Ishikawa (cell line): ENCODE data around the gene SLAIN2.

Experiments
- CEBPB ChIP-seq: IDR thresholded peaks from 2 replicates; pipeline ENCODE4 v1.6.1; 2012
- CREB1 ChIP-seq: IDR thresholded peaks from 2 replicates; pipeline ENCODE4 v1.6.1; 2012; ENCODE audit warnings: low read depth
- EGR1 ChIP-seq: IDR thresholded peaks from 2 replicates; pipeline ENCODE4 v1.6.1; 2012
- EP300 ChIP-seq: IDR thresholded peaks from 2 replicates; pipeline ENCODE4 v1.6.1; 2012; ENCODE audit warnings: borderline replicate concordance
- FOXM1 ChIP-seq: IDR thresholded peaks from 2 replicates; pipeline ENCODE4 v1.6.1; 2012; ENCODE audit warnings: low read depth, borderline replicate concordance
- NFIC ChIP-seq: IDR thresholded peaks from 2 replicates; pipeline ENCODE4 v1.6.1; 2012
- RAD21 ChIP-seq: IDR thresholded peaks from 2 replicates; pipeline ENCODE4 v1.6.1; 2012; ENCODE audit warnings: low read depth
- TAF1 ChIP-seq: IDR thresholded peaks from 2 replicates; pipeline ENCODE4 v1.6.1; 2012; ENCODE audit warnings: low read depth, mild to moderate bottlenecking
- TCF12 ChIP-seq: IDR thresholded peaks from 2 replicates; pipeline ENCODE4 v1.6.1; 2012; ENCODE audit warnings: low read depth
- TEAD4 ChIP-seq: IDR thresholded peaks from 2 replicates; pipeline ENCODE4 v1.6.1; 2012
- YY1 ChIP-seq: IDR thresholded peaks from 2 replicates; pipeline ENCODE4 v1.6.1; 2012; ENCODE audit warnings: low read depth
- ZBTB7A ChIP-seq: IDR thresholded peaks from 2 replicates; pipeline ENCODE4 v1.6.1; 2012; ENCODE audit warnings: low read depth
- TF ChIP-seq, protein P1 (sequence below): IDR thresholded peaks from 2 replicates; pipeline ENCODE4 v1.6.1; 2012; ENCODE audit warnings: low read depth, mild to moderate bottlenecking
- TF ChIP-seq, protein P2 (sequence below): IDR thresholded peaks from 2 replicates; pipeline ENCODE4 v1.6.1; 2012
- TF ChIP-seq, protein P3 (sequence below): IDR thresholded peaks from 2 replicates; pipeline ENCODE4 v1.6.1; 2012

SLAIN2 gene

DNA sequence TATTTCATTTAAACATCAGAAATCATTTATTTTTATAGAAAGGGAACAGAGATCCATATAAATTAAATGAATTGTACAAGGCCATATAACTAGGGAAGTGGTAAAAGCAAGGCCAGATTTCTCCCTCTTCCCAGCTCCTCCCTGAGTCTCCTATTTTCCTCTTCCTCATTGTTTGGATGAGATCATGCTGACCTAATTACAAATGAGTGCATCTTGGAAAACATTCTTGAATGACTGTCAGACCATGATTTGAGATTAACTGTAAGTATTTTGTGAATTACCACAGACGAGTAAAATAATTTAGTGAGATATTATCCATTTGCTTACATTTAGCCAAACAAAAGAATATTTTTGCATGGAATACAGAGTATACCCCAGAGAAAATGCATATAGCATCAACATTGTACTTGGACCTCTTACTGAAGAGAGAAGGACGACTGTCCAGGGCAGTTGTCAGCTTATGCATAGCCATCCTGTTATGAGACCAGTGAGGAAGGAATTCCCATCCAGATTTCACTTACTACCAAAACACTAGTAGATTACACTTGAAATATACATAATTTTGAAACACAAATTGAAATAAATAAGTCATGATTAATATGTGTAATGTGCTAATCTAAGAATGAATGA lies 47.3 kb downstream of the SLAIN2 start:
- no peak for TF ChIP-seq CREB1
- no peak for TF ChIP-seq TEAD4
- no peak for TF ChIP-seq CEBPB

DNA sequence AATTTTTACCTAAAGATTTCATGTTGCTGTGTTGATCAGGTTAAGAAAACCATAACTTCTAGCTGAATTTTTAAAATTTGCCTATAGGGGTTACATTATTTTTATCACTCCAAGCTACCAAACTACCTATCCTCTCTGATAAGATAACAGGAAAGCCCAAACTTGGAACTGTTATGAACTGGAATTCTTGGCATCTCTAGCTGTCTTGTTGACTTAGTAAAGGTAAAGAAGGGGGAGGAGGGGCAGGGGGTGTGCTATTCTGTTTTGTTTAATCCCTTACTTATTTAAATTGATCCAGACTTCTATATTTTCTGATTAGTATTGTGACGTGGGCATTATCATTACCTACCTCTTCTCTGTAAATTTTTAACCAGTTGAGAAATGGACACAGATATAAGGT lies 54.7 kb downstream of the SLAIN2 start:
- TF ChIP-seq ZBTB7A (no peak), CEBPB (no peak), TEAD4 (no peak), CREB1 (no peak), NFIC (no peak), EGR1 (no peak), TAF1 (no peak), FOXM1 (no peak), EP300 (no peak), RAD21 (no peak), TCF12 (no peak), YY1 (no peak)
- TF ChIP-seq, protein P1, sequence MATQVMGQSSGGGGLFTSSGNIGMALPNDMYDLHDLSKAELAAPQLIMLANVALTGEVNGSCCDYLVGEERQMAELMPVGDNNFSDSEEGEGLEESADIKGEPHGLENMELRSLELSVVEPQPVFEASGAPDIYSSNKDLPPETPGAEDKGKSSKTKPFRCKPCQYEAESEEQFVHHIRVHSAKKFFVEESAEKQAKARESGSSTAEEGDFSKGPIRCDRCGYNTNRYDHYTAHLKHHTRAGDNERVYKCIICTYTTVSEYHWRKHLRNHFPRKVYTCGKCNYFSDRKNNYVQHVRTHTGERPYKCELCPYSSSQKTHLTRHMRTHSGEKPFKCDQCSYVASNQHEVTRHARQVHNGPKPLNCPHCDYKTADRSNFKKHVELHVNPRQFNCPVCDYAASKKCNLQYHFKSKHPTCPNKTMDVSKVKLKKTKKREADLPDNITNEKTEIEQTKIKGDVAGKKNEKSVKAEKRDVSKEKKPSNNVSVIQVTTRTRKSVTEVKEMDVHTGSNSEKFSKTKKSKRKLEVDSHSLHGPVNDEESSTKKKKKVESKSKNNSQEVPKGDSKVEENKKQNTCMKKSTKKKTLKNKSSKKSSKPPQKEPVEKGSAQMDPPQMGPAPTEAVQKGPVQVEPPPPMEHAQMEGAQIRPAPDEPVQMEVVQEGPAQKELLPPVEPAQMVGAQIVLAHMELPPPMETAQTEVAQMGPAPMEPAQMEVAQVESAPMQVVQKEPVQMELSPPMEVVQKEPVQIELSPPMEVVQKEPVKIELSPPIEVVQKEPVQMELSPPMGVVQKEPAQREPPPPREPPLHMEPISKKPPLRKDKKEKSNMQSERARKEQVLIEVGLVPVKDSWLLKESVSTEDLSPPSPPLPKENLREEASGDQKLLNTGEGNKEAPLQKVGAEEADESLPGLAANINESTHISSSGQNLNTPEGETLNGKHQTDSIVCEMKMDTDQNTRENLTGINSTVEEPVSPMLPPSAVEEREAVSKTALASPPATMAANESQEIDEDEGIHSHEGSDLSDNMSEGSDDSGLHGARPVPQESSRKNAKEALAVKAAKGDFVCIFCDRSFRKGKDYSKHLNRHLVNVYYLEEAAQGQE = no peak
- TF ChIP-seq, protein P2, sequence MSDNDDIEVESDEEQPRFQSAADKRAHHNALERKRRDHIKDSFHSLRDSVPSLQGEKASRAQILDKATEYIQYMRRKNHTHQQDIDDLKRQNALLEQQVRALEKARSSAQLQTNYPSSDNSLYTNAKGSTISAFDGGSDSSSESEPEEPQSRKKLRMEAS = no peak
- TF ChIP-seq, protein P3, sequence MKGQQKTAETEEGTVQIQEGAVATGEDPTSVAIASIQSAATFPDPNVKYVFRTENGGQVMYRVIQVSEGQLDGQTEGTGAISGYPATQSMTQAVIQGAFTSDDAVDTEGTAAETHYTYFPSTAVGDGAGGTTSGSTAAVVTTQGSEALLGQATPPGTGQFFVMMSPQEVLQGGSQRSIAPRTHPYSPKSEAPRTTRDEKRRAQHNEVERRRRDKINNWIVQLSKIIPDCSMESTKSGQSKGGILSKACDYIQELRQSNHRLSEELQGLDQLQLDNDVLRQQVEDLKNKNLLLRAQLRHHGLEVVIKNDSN = no peak

DNA sequence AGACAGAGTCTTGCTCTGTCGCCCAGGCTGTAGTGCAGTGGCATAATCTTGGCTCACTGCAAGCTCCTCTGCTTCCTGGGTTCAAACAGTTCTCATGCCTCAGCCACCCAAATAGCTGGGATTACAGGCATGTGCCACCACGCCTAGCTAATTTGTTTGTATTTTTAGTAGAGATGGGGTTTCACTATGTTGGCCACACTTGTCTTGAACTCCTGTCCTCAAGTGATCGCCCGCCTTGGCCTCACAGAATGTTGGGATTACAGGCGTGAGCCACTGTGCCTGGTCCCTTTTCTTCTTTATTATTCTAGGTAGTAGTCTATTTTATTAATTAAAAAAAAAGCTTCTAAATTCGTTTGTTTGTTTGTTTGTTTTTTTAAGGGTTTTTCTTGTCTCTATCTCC lies 59.1 kb downstream of the SLAIN2 start:
- TF ChIP-seq NFIC (no peak), CREB1 (no peak), EGR1 (no peak), TAF1 (no peak), TCF12 (no peak)

DNA sequence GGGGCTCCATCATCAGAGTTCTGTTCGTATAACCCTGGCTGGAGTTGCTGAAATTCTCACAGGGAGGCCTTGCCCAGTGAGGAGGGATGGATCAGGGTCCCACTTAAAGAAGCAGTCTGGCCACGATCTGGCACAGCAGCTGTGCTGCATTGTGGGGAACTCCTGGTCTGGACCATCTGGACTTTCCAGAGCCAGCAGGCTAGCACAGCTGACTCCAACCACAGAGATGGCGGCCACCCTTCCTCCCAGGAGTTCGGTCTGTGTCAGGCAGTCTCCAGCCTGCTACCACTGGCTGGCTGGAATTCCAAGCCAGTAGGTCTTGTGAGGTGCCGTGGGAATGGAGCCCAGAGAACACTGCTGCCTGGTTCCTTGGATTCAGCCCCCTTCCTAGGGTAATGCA lies 62.0 kb downstream of the SLAIN2 start:
- TF ChIP-seq ZBTB7A (no peak), FOXM1 (no peak), EGR1 (no peak), TAF1 (no peak), NFIC (no peak), TEAD4 (no peak), CREB1 (no peak), CEBPB (no peak)
- TF ChIP-seq, protein P2 = no peak

DNA sequence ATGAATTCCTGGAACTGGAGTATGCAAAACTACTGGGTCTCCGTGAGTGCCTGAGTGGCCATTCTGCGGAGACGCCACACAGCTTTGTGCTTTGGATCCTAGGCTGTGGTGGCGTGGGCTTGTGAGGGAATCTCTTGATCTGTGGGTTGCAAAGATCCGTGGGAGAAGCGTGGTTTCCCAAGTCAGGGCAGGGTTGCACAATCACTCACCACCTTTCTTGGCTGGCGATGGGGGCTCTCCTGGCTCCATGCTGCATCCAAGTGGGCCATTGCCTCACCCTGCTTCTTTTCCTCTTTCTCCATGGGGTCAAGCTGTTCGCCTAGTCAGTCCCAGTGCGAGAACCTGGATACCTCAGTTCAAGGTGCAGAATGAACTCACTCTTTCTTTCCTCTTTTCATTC lies 62.5 kb downstream of the SLAIN2 start:
- TF ChIP-seq TCF12 = no peak
- TF ChIP-seq, protein P2 = no peak

DNA sequence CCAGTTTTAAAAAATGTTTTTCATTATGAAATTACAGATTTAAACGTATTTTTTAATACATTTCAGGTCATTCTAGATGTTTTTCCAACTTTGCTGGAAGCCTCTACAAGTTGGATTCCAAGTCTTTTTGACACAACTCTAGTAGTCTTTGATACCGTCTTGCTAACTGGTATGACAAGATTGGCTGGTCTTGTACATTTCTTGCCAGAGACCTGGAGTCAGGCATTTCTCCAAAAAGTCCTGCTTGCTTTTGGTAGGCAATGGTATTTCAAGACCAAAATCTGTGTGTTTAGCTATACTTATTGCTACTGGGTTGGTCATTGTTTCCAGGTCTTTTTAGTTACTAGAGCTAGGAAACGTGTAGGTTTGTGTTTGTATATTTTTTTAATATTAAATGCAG lies 64.6 kb downstream of the SLAIN2 start:
- TF ChIP-seq FOXM1 (no peak), TAF1 (no peak), TEAD4 (no peak), RAD21 (no peak), YY1 (no peak), EGR1 (no peak), CREB1 (no peak), EP300 (no peak), ZBTB7A (no peak), CEBPB (no peak), NFIC (no peak), TCF12 (no peak)
- TF ChIP-seq, protein P2 = no peak
- TF ChIP-seq, protein P1 = no peak
- TF ChIP-seq, protein P3 = no peak
